Osteocyte (in vitro differentiated cells): Measurements from ENCODE around the gene GNB1. TPM values are rescaled to one million over a fixed set of nuclear protein-coding genes. Genes with fewer than 3 reads are reported as not detected.

Experiments
- DNase-seq: peaks from one replicate; pipeline ENCODE4 v3.0.0; 2021; ENCODE audit warnings: mixed read lengths; ENCODE audit not compliant: unreplicated experiment; ENCODE audit errors: extremely low spot score
- H3K27ac Mint-ChIP-seq: one replicate; pipeline ENCODE4 v1.8.0; 2021; ENCODE audit warnings: mild to moderate bottlenecking, mixed read lengths; ENCODE audit not compliant: unreplicated experiment
- H3K27me3 Mint-ChIP-seq: one replicate; pipeline ENCODE4 v1.8.0; 2021; ENCODE audit warnings: mixed read lengths; ENCODE audit not compliant: unreplicated experiment
- H3K36me3 Mint-ChIP-seq: one replicate; pipeline ENCODE4 v1.8.0; 2021; ENCODE audit warnings: mixed read lengths; ENCODE audit not compliant: unreplicated experiment
- H3K4me1 Mint-ChIP-seq: one replicate; pipeline ENCODE4 v1.8.0; 2021; ENCODE audit warnings: mixed read lengths; ENCODE audit not compliant: unreplicated experiment
- H3K4me3 Mint-ChIP-seq: one replicate; pipeline ENCODE4 v1.8.0; 2021; ENCODE audit warnings: mild to moderate bottlenecking, moderate library complexity, mixed read lengths; ENCODE audit not compliant: unreplicated experiment
- H3K9me3 Mint-ChIP-seq: one replicate; pipeline ENCODE4 v1.8.0; 2021; ENCODE audit warnings: mixed read lengths; ENCODE audit not compliant: unreplicated experiment
- CTCF ChIP-seq: fragments of 200-600 bp; sonication (generic); IDR thresholded peaks from 2 replicates; pipeline ENCODE4 v1.5.0; 2021; ENCODE audit warnings: antibody characterized with exemption, mild to moderate bottlenecking, moderate library complexity
- total RNA-seq: library from RNA; stranded (reverse); gene quantifications from 2 replicates; pipeline ENCODE4 v1.2.1, GENCODE V29; 2021

The GNB1 gene
- total RNA-seq, 1 donor from 2014 or later: 407 TPM

- no peak overlapping the region for H3K4me3 Mint-ChIP-seq
- H3K27me3 Mint-ChIP-seq: no peaks in the 10 kb centered on the region
- DNase-seq: no peak
- no peak overlapping the region for H3K27ac Mint-ChIP-seq
- no peaks in the 10 kb centered on the region for H3K9me3 Mint-ChIP-seq
- H3K4me1 Mint-ChIP-seq: peaks cover 12% of the 10 kb centered on the region
- no peak for TF ChIP-seq CTCF
- peaks cover 44% of the 10 kb centered on the region for H3K36me3 Mint-ChIP-seq
These were observed 103.9 kb downstream of the GNB1 start for GRCh38 chr1:1786836-1787605.

- no peak for DNase-seq
- no peak overlapping the region for H3K27ac Mint-ChIP-seq
- peaks cover 41% of the 10 kb centered on the region for H3K36me3 Mint-ChIP-seq
- H3K9me3 Mint-ChIP-seq: no peaks in the 10 kb centered on the region
- no peak overlapping the region for H3K4me3 Mint-ChIP-seq
- no peaks in the 10 kb centered on the region for H3K27me3 Mint-ChIP-seq
- no peak for TF ChIP-seq CTCF
- peaks cover 17% of the 10 kb centered on the region for H3K4me1 Mint-ChIP-seq
These were observed 105.2 kb downstream of the GNB1 start for GRCh38 chr1:1785666-1786065.

GRCh38 chr1:1784933-1785332 lies 106.0 kb downstream of the GNB1 start:
- Mint-ChIP-seq H3K27me3 (no peaks in the 10 kb centered on the region), H3K4me1 (peaks cover 23% of the 10 kb centered on the region), H3K4me3 (no peak overlapping the region), H3K9me3 (no peaks in the 10 kb centered on the region), H3K27ac (no peak overlapping the region), H3K36me3 (peaks cover 35% of the 10 kb centered on the region)
- no peak for TF ChIP-seq CTCF
- no peak for DNase-seq

GRCh38 chr1:1783320-1783719 lies 107.6 kb downstream of the GNB1 start:
- H3K4me3 Mint-ChIP-seq: no peak overlapping the region
- H3K9me3 Mint-ChIP-seq: no peaks in the 10 kb centered on the region
- peak overlapping the region; percentile 77 for H3K27ac Mint-ChIP-seq
- H3K36me3 Mint-ChIP-seq: peaks cover 25% of the 10 kb centered on the region
- DNase-seq: no peak
- peaks cover 28% of the 10 kb centered on the region for H3K4me1 Mint-ChIP-seq
- no peak for TF ChIP-seq CTCF
- no peaks in the 10 kb centered on the region for H3K27me3 Mint-ChIP-seq

- Mint-ChIP-seq H3K4me1 (peaks cover 28% of the 10 kb centered on the region), H3K27me3 (no peaks in the 10 kb centered on the region), H3K36me3 (peaks cover 20% of the 10 kb centered on the region), H3K27ac (peak overlapping the region; percentile 77), H3K4me3 (no peak overlapping the region), H3K9me3 (no peaks in the 10 kb centered on the region)
- no peak for TF ChIP-seq CTCF
- DNase-seq: no peak
These were observed 108.3 kb downstream of the GNB1 start for GRCh38 chr1:1782399-1783221.
